GM18502 (cell line): Measurements from ENCODE around the gene D2HGDH.
"Not testable (repeated sequence)": the region's sequence is repeated elsewhere in the genome, so short reads cannot be mapped to it uniquely, and the experiment has no call there.

Experiments
- ATAC-seq: cut with Tn5 transposase; IDR thresholded peaks from one replicate; pipeline ENCODE4 v1.9.1; 2021; ENCODE audit warnings: mild to moderate bottlenecking; ENCODE audit not compliant: unreplicated experiment, poor library complexity

D2HGDH gene

DNA sequence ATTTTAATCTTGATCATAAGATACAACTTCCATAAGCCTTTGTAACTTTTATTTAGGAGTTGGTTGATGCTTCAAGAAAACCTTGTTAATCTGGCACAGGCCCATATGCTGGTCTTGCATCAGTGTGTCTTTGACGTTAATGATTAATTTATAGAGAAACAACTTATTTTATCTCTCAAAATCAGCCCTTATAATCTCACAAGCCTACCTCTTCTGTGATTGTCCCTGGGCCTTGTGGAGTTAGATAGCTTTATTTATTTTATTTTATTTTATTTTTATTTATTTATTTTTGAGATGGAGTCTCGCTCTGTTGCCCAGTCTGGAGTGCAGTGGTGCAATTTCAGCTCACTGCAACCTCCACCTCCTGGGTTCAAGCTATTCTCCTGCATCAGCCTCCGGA is 47.6 kb downstream of the D2HGDH start:
- not testable (repeated sequence) for ATAC-seq

DNA sequence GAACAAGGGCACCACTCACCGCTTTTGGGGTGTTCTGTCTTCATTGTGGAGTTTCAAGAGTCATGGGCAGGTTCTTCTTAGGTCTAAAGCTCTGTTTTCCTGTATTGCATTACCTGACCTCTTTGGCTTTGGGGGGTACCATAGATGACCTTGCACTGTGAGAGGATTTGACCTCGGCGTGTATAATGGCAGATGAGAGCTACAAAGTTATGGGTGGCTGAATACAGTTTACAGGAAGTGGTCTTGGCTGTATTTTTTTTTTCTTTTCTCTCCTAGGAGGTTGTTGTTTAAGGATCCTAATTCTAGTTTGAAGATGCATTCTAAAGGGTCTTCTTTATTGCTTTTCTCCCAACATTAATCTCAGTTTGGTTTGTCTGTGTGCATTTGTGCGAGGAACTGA is 53.7 kb downstream of the D2HGDH start:
- no peak for ATAC-seq

DNA sequence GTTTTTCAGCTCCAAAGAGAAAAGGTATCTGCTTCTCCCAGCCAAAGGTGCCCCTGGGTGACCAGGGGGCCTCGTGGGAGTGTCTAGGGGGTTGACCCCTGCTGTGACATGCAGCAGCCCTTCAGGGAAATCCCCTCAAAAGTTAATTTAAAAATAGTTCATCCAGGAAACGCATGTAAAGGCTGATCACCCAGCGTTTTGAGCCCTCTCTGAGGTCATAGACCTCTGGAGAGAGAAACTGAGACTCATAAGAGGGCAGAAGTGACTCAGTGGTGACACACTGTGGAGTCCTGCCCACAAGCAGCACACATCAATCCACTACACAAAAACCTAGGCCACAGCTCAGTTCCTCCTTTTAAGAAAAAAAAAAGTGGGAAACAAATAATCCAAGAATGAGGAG is 54.1 kb downstream of the D2HGDH start:
- ATAC-seq, result no peak

DNA sequence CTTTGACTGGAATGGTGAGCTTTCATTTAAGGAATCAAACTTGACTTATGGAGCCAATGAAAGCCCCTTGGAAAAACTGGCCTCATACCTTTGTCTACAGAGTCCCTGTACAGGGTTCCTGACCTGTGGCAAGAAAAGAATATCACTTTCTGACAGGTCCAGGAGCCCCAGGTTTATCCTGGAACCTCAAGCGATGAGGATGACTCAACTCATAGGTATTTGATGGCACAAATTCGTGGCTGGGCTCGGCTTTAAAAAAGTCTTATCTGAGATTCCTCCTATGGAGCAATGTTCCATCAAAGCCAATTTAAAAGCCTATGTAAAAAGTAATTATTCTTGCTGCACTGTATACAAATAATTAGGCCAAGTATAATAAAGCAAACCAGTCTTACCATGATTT is 57.0 kb downstream of the D2HGDH start:
- ATAC-seq, result not testable (repeated sequence)

DNA sequence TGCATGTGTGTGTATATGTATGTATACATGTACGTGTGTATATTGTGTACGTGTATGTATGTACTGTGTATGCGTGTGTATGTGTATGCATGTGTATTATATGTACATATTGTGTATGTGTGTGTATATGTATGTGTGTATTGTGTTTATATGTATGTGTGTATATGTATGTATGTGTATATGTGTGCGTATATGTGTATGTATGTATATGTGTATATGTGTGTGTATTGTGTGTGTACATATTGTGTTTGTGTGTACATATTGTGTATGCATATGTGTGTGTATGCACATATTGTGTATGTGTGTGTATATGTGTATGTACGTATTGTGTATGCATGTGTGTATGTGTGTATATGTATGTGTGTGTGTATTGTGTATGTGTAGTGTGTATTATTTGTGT is 59.0 kb downstream of the D2HGDH start:
- ATAC-seq, result no peak

DNA sequence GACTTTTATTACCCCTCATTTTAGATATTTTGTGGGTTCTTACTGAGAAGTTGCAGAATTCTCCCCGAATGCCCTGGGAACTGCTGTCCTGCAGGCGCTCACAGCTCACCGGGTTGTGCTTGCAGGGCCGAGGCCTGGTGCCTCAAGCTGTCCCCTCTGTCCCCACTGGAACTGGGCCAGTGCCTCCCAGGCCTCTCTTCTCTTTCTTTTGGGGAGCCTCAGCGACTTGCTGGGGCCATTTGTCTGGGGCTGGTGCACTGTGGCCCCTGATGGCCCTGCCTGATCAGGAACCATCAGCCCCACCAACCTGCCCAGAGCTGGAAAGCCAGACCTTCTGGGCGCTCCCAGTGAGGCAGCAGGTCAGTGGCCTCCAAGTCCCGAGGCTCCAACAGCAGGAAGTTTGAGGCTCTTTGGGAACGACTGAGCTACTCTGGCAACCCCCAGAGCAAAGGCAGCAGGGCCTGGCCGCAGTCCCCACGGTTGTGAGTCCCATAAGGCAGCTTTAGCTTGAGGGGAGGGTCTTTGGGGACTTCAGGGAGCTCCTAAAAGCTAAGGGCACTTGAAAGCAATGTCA is 59.9 kb downstream of the D2HGDH start:
- no peak for ATAC-seq

DNA sequence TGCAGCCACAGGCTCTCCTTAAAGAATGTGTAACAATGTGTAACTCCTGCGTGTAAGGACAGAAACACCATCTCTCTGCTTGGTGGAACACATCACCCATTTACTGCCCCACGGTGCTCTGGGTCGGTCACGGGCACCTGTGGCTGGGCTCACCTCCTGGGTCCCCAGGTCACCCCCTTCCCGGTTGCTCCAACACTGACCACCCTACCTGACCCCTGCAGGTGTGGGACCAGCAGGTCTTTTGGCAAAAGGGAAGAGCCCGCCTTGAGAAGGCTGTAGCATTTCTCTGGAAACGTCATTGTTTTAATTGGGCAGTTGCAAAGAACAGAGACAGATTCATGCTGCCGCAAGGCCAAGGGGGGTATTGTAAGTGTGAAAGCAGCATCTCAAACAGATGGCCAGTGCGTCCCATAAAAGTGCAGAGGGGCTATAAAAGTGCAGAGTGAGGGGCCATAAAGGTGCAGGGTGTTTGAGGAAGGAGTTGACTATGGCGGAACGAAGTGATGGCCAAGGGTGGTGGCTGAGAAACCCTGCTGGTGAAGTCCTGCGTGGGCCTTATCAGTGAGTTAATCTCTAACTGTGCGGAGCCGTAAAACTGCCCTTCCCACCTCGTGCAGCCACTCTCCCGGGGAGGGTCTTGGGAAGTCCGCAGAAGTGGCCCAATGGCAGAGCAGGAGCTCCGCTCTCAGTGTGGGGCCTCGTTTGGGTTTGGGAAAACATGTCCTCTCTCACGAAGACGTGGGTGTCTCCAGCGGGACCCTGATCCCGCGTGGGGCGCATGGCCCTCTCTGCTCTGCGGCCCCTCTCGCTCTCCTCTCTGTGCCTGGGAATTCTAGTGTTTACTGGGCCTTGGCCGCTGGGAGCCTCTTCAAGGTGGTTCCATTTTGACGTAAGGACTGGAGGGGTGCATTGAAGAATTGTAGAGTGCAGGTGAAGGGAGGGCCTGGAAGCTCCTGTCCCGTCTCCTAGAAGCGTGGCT is 60.9 kb downstream of the D2HGDH start:
- no peak for ATAC-seq

DNA sequence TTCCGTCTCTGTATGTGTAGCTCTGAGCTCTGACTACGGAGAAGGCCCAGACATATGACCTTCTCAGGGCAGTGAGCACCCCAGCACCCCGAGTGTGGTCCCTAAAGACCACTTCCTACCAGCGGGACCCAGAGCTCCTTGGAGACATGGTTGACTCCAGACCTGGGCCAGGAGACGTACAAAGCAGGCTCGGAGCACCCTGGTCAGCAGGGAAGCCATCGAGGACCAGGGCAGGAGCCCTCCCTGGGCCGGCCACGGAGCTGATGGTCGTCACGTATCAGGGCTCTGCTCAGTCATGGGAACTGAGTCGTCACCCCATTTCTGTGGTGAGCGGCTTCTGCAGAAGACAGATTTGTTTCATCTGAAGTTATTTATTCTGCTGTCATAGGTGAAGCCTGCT is 61.8 kb downstream of the D2HGDH start:
- no peak for ATAC-seq

DNA sequence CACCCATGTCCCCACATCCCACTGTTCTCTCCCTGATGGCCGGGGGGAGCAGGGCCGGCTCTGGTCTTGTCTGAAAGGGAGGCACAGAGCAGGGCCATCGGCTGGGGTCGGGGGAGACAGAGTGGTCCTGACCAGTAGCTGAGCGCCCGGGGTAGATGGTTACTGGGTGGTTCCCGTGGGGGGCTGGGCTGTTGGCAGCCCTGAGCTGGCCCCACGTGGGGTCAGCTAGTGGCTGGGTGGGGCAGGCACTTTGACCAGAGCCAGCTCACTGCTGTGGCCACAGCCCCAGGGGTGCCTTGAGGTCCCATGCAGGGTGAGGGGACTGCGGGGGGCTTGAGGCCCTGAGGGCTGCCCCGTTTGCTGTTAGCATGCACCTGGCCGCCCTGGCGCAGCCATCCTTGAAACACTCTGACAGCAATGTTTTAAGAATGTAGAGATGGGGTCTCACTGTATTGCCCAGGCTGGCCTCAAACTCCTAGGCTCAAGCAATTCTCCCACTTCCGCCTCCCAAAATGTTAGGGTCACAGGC is 62.2 kb downstream of the D2HGDH start:
- ATAC-seq, result no peak

DNA sequence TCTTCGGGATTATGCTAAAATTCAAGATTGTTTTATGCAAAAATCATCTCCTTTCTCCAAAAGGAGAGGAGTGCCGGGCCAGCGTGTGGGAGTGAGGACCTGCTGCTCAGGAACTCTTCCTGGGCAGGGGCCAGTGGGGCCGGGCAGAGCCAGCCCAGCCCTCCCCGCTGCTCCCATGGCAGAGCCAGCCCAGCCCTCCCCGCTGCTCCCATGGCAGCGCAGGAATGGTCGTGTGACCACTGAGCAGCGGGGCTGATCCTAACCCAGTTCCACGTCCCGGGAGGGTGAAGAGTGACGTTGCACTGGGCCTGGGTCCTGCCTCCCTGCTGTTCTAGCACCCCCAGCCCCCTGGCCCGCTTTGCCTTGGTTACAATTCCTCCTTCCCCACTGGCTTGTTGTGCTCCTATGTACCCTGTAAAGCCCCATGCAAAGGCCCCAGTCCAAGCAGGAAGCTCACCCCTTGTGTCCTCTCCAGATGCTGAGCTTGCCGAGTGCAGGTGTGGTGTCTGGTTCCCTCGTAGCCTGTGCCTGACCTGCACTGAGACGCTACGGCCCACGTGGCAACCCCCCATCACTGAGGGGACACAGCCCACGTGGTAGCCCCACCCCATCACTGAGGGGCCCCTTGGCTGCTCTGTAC is 63.1 kb downstream of the D2HGDH start:
- no peak for ATAC-seq

DNA sequence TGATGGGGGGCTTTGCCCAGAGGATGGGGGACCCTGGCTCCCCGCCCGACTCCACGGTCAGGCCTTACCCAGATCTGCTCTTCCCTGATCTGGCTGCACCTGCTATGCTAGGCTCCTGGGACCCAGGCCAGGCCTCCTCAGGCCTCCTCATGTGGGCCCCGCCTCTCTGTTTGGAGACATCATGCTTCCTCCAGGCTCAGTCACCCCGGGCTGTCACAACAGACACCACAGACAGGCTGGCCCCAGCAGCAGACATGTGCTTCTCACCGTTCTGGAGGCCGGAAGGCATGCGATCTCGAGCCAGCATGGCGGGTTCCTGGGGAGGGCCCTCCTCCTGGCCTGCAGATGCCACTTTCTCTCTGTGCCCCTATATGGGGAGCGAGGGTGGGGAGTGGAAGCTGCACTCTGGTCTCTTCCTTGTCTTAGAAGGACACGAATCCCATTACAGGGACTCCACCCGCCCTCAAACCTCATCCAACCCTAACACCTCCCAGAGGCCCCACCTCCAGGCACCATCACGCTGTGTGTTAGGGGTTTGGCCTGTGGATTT is 63.7 kb downstream of the D2HGDH start:
- ATAC-seq, result no peak

DNA sequence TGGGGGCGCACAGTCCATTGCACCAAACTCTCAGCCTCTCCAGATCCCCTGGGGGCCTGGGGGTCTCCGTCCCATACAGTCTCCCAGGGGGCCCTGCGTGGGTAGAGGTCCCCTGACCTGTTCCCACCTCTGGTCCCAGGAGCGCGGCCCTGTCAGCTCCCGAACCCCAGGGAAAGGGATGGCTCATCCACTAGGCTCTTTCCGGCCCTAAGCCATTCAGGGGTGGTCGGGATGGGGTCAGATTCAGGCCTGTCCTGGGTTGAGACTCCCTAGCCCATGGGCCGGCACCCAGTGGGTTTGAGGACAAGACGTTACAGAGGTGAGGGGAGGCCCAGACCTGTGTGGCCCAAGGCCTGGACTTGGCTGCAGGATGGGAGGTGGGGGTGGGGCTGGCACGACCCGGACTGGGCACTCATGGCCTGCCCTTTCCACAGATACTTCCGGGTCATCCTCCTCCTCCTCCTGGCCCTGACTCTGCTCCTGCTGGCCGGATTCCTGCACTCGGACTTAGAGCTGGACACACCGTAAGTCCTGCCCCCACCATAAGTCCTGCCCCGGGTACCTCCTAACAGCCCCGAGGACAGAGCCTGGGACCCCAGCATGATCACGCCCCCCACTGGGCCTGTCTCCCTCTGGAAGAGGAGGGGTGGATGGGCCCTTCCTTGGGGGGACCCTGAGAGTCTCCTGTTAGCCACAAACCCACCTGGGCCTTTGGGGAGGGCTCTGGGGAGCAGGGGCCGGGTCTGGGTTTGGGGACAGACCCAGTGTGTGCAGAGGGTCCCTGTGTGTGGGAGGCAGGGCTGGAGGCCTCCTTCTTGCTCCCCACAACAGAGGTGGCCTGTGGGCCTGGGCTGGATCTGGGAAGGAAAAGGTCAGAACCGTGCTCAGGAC is 64.4 kb downstream of the D2HGDH start:
- no peak for ATAC-seq

DNA sequence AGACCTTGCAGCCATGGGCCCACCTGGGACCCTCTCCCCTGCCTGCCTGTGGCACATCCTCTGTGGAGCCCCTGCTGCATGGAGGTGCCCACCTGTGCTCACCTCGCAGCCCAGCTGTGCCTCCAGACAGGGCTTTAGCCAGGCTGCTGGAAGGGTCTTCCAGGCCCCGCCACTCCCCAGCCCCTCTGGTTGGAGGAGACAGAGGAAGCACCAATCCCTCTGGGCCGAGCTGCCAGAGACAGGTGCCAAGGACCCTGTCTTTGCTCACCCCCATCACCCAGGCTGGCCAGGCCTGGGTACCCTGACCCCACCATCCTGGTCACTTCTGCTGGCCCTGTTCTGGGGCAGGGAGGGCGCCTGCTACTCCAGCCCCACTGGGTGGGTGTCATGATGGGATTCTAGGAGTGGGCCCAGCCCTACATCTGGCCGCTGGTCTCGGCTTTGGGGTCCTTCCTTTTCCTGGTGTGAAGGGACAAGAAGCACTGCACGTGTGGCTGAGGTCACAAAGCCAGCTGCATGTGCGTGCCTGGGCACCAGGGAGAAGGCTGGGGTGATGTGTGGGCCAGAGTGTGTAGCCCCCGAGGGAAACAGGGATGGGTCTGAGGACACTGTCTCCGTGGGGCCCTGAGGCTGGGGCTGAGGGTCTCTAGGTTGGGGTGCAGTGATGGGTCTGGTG is 65.2 kb downstream of the D2HGDH start:
- no peak for ATAC-seq

DNA sequence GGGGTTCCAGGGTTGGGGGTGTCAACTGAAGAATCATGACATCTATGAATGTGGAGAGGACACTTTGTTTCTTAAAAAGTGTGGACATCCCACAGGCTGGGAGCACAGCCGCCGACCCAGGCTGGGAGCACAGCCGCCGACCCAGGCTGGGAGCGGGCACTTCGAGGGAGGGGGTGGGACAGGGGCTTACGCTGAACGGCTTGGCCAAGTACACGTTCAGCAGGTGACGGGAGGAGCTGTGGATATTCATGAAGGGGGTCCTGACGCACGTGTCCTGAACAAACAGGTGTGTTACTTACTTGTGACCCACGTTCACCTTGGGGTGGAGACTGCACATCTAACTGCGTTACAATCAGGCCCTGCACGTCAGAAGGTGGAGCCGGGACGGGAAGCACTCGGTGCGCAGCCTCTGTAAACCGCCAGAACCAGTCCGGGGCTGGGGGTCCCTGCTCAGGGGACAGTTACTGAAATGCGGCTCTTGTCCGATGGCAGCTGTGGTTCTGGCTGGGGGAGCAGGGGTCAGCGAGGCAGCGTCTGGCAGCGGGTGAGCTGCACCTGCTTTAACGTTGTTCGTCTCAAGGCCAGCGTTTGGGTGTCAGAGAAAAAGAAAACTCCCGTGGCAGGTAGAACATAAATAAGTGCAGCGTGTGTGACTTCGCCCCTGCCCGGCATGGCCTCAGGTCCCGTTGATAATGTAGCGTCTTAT is 65.9 kb downstream of the D2HGDH start:
- not testable (repeated sequence) for ATAC-seq

DNA sequence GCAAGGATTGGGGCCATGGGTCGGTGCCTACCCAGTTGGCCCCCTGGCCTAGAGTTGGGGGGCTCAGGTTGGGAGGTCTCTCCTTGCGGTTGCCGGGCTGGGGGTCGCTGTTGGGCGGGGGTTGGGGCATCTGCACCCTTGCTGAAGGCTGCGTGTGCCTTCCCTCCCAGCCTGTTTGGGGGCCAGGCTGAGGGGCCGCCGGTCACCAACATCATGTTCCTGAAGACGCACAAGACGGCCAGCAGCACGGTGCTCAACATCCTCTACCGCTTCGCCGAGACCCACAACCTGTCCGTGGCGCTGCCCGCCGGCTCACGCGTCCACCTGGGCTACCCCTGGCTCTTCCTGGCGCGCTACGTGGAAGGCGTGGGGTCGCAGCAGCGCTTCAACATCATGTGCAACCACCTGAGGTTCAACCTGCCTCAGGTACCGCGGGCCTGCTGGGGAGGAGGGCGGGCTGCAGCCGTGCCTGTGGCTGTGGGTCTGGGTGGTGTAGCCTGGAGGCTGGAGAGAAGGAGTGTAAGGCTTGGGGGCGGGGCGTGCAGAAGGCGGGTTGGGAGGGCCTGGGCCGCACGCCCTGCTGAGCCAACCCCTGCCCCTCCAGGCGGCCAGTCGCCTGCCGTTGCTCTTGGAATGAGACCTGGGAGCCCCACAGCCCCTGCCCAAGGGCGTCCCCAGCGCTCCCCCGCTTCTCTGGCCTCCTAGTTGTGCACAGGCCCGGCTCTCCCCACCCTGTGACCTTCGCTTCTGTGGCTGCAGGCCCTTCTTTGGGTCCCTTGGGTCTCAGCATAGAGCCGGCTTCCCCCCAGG is 67.4 kb downstream of the D2HGDH start:
- no peak for ATAC-seq

DNA sequence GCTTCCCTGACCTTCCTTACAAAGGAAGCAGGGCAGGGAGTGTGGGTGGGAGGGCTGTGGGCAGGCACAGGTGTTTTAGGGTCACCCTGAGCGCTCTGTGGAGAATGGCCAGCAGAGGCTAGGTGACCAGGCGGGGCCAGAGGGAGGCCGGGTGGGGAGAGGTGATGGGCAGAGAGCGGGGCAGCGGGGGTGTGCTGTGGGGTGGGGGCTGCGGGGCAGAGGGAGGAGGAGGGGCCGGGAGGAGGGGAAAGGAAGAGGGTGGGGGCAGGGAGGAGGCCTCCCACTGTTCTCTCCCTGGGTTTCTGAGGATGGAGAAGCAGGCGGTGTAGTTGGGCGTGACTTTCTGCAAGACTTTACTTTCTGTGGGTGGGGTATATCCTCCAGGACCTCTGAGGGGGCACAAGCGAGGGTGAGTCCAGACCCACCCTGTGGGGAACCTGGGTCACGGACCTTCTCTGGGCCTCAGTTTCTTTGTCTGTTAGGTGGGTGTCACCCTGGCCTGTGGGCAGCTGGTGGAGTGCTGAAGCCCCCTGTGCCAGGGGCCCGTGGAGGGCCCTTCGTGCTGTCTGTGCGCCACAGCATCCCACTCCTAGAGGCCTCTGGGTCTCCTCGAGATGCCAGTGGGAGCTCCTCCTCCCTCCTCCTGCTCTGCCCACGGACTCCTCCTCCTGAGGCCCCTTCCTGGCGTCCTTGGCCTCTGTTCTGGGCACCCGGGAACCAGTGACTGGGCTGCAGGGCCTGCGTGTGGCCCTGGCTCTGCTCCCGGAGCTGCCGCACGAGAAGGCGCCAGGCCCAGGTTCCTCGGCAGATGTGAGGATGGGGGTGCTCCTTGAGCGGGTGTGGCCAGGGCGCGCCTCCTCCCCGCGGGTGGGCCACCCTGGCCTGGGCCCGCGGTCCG is 68.2 kb downstream of the D2HGDH start:
- no peak for ATAC-seq
